ENCODE results near the gene FOXJ1.

Gene FOXJ1

DNA sequence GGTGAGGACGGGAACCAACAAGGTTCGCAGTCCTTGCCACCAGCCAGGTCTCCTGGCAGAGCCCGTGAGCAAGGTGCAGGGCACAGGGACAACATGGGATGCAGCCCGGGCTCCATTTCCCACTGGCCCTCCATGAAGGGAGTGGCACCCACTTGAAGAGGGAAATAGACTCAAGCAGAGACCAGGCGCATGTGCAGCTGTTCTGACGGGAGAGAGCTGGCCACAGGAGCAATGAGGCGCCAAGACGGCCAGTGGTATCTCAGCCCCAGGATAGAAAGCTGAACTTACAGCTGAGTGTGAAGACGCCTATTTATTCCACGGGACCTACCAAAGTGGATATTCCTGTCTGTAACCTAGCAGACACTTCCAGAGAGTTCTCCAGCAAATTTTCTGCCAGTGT lies 8.2 kb upstream of the FOXJ1 start:
- no peak for DNase-seq (ENCODE audit: low read depth)
- no peak overlapping the region for H3K4me3 ChIP-seq (ENCODE audit: low read depth, low read length)
- TF ChIP-seq, protein P1, sequence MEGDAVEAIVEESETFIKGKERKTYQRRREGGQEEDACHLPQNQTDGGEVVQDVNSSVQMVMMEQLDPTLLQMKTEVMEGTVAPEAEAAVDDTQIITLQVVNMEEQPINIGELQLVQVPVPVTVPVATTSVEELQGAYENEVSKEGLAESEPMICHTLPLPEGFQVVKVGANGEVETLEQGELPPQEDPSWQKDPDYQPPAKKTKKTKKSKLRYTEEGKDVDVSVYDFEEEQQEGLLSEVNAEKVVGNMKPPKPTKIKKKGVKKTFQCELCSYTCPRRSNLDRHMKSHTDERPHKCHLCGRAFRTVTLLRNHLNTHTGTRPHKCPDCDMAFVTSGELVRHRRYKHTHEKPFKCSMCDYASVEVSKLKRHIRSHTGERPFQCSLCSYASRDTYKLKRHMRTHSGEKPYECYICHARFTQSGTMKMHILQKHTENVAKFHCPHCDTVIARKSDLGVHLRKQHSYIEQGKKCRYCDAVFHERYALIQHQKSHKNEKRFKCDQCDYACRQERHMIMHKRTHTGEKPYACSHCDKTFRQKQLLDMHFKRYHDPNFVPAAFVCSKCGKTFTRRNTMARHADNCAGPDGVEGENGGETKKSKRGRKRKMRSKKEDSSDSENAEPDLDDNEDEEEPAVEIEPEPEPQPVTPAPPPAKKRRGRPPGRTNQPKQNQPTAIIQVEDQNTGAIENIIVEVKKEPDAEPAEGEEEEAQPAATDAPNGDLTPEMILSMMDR (conservative IDR thresholded peaks at IDR 0.05; ENCODE audit: low read depth, low read length): no peak

DNA sequence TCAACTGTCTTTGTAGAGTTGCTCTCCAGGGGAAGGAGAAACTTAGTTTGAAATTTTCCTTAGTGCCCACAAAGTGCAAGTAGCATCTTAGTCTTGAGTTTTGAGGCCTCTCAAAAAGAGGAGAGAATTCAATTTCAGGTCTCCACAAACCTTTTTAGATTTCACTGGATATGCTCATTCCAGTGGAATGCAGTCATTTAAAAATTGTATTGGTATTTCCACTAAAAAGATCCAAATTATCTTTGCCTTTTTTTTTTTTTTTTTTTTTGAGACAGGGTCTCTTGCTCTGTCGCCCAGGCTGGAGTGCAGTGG lies 6.9 kb upstream of the FOXJ1 start:
- TF ChIP-seq, protein P1 (conservative IDR thresholded peaks at IDR 0.05; ENCODE audit: low read depth, low read length): no peak

DNA sequence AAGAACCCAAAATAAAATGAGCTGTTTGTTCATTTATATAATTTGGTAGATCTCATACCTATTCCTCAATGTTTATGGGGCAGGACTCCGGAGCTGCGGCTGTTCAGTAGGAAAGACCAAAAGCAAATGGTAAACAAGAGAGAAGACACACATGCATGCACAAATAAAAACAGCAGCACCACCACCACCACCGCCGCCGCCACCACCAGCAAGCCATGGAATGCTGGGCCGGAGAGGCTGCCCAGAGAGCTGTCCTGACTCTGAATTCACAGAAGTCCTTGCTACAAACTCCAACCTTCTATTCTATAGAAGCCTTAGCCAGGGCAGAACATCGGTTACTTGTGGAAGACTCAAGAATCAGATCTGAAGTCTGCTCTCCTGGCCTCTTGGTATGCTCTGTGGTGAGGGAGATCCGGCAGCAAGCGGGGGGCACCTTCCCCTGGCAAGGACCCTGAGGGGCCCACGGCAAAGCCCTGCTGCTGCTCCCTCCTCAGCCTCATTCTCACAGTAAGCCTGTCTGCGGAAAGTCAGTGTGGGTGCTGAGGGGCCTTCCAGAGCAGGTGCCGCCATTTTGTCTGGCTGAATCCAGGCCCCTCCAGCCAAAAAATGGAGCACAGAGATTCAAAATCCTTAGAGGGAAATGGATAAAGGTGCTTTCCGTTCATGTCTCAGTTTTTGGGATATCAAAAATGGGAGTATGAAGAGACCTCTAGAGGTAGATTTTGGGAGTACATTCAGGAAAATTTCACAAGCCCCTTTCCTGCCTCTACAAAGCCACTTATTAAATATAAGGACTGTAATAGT lies 6.4 kb upstream of the FOXJ1 start:
- peak; percentile 48 for DNase-seq (ENCODE audit: low read depth)
- H3K4me3 ChIP-seq (ENCODE audit: low read depth, low read length): no peak overlapping the region
- TF ChIP-seq, protein P1 (conservative IDR thresholded peaks at IDR 0.05; ENCODE audit: low read depth, low read length): peak; percentile 59

More for the DNA sequence above, 6.9 kb upstream of the FOXJ1 start:
- no peak overlapping the region for H3K4me3 ChIP-seq (ENCODE audit: low read depth, low read length)
- DNase-seq (ENCODE audit: low read depth): no peak

DNA sequence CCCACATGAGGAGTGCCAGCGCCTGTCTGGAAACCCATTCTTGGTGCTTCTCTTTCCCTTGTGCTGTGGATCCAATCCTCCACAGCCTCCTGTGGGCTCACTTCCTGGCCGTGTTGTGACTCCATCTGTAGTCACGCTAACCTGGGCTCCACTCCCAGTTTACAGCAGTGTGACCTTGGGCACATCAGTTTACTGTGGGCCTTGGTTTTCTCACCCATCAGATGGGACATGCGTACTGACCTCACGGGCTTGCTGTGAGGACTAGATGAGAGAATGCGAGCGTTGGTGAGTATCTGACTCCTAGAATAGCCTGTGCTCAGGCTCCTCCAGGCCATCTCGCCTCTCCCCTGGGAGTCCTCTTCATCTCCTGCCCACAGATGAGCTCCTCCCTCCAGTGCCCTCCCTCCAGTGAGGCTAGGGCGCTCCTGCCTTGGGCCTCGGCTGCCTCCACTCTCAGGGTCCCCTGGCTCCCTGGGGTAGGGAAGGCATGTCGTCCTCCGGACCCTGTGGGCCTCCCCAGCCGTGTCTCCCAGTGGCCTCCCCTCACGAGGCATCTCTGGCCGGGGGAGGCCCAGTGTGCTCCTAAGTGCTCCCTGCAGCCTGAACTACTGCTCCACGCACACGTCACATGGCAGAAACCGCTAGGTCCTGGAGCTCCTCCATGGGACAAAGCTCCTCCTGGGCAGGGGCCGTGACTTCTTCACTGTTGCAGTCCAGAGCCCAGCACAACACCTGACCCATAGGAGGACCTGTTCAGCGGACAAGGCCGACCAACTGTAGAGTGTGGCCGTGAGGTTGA lies 5.2 kb upstream of the FOXJ1 start:
- no peak for DNase-seq (ENCODE audit: low read depth)
- TF ChIP-seq, protein P1 (conservative IDR thresholded peaks at IDR 0.05; ENCODE audit: low read depth, low read length): no peak
- H3K4me3 ChIP-seq (ENCODE audit: low read depth, low read length): no peak overlapping the region

DNA sequence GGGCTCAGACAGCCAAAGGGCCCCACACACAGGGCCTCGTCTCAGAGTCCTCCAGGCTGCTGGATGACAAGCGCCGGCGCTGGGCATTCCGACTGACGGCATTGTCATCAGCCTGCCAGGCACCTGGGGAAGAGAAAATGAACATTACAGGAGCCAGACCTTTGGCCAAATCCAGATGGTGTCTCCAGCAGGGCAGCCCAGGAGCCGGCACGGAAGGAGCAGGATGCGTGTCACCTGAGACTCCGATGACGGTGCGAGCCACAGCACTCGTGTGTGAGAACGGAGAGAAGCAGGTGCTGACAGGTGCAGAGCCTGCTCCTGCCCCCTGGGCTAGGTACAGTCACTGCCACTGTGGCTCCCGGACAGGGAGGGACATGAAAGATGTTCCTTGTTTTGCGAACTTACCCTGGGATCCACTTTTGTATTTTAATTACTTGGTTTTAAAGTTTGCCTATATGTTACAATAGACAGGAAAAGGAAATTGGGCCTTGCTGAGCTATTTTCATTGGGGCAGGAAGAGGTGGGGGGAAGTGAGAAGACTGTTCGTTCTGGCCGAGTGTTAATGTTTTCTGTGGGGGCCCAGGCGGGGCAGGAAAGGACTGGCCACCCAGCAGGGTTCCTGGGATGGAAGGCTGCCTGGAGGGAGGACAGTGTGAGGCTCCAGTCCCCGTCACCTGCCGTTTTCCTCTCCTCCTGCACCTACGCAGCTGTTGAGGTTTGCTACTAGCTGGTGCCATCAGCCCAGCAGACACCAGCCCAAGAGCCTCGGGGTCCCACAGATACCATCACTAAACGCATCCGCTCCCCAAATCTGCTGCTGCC lies 4.4 kb upstream of the FOXJ1 start:
- TF ChIP-seq, protein P1 (conservative IDR thresholded peaks at IDR 0.05; ENCODE audit: low read depth, low read length): no peak
- H3K4me3 ChIP-seq (ENCODE audit: low read depth, low read length): no peak overlapping the region
- no peak for DNase-seq (ENCODE audit: low read depth)

DNA sequence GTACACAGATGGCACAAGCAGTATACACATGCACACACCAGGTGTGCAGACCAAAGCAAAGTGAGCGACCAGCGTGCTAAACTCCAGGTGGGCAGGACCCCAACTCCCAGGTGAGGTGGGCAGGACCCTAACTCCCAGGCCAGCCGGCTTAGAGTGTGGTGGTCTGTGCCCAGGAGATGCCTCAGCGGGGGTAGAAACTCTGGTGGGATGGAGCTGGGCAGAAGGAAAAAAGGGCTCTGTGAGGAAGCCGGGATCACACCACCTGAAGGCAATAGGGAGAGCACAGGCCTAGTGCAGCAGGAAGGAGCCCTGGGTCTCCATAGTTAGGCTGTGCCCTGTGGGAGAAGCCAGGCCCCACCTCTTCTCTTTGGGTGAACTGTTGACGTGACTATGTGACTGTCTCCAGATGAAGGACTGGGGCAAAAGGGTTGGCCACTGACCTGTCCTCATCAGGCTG lies 1.6 kb upstream of the FOXJ1 start:
- no peak for DNase-seq (ENCODE audit: low read depth)
- TF ChIP-seq, protein P1 (conservative IDR thresholded peaks at IDR 0.05; ENCODE audit: low read depth, low read length): no peak
- H3K4me3 ChIP-seq (ENCODE audit: low read depth, low read length): no peak overlapping the region

Data from choroid plexus epithelial cell (primary cell).